HG02678 (cell line): Measurements from ENCODE around the gene PDIA4.
"Not testable (repeated sequence)": the region's sequence is repeated elsewhere in the genome, so short reads cannot be mapped to it uniquely, and the experiment has no call there.

Experiments
- ATAC-seq: cut with Tn5 transposase; IDR thresholded peaks from one replicate; pipeline ENCODE4 v1.9.1; 2021; ENCODE audit warnings: mild to moderate bottlenecking, moderate library complexity; ENCODE audit not compliant: unreplicated experiment

PDIA4 gene, protein sequence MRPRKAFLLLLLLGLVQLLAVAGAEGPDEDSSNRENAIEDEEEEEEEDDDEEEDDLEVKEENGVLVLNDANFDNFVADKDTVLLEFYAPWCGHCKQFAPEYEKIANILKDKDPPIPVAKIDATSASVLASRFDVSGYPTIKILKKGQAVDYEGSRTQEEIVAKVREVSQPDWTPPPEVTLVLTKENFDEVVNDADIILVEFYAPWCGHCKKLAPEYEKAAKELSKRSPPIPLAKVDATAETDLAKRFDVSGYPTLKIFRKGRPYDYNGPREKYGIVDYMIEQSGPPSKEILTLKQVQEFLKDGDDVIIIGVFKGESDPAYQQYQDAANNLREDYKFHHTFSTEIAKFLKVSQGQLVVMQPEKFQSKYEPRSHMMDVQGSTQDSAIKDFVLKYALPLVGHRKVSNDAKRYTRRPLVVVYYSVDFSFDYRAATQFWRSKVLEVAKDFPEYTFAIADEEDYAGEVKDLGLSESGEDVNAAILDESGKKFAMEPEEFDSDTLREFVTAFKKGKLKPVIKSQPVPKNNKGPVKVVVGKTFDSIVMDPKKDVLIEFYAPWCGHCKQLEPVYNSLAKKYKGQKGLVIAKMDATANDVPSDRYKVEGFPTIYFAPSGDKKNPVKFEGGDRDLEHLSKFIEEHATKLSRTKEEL

DNA sequence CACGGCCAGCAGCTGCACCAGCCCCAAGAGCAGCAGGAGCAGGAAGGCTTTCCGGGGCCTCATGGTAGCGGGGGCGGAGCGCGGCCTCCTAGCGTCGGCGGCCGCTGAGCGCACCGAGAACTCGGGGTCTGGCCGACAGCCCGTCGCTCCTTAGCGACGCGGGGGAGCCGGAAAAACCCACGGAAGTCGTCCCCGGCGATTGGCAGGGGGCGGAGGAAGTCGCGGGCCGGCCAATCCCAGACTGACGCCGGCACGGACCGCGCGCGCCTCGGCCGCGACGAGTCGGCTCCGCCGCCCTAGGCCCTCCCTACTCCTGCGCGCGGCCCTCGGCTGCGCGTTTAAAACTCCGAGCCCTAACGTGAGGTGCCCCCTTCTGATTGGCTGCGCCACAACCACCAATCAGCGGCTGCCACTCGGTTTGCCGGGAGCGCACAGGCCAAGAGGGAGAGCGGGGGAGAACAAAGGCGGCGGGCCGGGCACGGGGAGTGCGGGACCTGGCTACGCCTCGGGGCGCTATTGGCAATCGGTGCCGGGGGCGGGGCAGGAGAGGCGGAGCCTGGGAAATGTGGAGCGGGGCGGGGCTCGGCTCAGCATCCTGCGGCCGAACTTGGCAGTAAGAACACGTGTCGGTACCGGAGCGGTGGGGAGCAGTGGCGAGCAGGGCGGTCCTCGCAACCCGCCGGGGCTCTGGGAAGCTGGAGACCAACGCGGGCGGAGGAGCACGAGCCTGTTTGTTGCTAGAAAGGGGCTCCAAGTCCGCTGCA is at the start of gene PDIA4:
Gene PDIA4, minus strand, starts transcription at position 160 of the 764 bp plus-strand sequence. Its CDS starts 97 bp downstream, at position 63.
- peak; percentile 90 for ATAC-seq

DNA sequence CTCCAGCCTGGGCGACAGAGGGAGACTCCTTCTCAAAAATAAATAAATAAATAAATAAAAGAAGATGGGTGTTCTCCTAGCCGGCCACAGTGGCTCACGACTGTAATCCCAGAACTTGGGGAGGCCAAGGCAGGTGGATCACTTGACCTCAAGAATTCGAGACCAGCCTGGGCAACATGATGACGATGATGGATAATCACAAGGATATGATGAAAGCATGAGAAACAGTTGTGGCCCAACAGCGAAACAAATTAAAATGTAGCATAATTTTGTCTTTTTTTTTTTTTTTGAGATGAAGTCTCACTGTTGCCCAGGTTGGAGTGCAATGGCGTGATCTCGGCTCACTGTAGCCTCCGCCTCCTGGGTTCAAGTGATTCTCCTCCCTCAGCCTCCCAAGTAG is 49.3 kb upstream of the PDIA4 start:
- no peak for ATAC-seq

DNA sequence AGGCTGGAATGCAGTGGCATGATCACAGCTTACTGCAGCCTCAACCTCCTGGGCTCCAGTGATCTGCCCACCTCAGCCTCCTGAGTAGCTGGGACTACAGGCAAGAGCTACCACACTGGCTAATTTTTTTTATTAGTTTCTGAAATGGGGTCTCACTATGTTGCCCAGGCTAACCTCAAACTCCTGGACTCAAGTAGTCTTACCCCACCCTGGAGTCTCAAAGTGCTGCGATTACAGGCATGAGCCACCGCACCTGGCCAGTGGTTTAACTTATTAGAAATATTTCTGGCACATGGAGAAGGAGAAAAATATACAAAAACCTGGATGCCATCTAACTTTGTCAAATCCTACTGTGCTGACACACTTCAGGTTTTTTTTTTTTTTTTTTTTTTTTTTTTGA is 47.0 kb upstream of the PDIA4 start:
- no peak for ATAC-seq

DNA sequence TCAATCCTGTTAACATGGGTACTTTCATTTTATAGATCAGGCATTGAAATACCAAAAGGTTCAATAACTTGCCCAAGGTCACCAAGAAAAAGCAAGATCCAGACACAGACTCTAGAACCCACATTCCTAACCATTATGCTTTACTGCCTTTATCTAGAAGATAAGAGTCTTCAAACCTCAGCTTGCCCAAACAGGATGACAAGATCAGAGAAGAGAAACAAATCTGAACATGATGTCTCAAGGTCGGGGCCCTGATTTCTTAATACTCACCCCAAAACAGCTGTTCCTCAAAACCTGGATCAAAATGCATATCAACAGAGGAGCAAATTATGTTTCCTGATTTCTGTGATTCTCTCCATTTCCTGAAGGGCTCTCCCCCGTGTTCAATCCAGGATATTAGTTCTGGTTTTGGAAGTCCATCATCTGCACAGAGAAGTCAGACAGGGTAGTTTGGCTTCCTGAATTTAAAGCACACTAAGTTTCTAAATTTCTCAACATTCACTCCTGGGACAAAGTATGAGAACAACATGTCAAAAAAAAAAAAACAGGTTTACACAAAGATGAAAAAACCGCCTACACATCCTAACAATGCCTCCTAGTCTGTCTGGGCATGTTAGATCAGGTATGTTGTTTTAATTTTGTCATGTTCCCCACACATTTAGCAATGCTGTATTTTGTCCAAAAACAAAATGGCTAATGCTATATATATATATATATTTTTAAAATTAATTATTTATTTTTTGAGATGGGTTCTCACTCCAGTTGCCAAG is 46.0 kb upstream of the PDIA4 start:
- no peak for ATAC-seq

DNA sequence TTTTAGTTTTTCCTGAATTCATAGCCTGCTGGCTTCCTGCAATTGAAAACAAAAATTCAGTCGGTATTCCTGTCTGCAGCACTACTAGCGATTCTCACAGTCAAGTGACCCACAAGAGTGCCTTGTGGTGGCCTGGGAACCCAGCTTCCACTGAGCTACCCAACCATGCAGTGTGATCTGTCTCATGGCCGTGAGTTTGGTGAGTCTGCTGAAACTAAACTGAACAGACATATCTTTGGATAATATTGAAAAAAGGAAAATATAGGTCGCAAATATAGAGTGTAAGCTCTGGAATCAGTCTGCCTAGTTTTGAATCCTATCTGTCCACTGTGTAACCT is 44.1 kb upstream of the PDIA4 start:
- no peak for ATAC-seq

DNA sequence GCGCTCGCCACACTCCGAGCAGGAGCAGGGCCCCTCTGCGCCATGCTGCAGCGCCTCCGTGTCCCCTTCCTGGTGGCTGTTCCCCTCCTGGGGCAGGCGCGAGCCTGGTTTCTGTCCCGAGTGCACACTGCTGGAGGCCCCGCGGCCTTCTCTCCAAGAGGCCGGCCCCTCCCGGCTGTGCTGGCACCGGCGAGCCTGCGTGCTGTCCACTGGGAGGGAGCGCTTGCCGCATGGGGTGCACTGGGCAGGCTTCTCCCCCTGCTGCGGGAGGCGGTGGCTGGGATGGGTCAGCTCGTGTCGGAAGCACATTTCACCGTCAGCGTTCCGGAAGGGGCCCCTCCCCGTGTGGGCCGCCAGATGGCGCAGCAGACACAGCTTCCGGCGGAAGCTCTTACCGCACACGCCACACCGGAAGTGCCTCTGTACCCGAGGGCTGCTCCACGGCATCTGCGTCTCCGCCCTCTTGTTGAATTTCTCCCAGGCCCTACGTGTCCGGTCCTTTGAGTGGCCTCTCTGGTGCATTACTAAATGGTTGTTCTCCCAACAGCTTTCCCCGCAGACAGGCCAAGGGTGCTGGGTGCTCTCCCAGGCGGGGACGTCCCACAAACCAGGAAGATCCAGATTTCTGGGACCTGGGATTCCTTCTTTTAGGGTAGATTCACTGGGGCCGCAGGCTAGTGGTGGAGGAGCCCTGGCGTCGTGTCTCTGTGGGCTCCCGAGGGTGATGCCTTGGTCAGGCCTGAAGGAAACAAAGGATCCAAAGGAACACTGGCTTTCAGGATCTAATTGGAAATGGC is 43.5 kb upstream of the PDIA4 start:
- ATAC-seq = no peak

DNA sequence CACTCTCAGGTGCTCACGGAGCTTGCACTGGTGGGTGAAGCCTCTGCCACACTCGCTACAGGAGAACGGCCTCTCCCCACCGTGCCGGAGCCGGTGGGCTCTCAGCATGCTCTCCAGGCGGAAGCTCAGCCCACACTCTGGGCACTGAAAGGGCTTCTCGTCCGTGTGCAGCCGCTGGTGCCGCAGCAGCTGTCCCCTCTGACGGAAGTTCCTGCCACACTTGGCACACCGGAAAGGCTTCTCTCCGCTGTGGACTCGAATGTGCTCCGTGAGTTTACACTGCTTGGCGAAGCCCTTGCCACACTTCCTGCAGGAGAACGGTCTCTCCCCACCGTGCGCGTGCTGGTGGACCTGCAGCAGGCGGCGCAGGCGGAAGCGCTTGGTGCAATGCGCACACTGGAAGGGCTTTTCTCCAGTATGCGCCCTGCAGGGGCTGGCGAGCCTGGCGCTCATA is 42.9 kb upstream of the PDIA4 start:
- ATAC-seq = no peak

DNA sequence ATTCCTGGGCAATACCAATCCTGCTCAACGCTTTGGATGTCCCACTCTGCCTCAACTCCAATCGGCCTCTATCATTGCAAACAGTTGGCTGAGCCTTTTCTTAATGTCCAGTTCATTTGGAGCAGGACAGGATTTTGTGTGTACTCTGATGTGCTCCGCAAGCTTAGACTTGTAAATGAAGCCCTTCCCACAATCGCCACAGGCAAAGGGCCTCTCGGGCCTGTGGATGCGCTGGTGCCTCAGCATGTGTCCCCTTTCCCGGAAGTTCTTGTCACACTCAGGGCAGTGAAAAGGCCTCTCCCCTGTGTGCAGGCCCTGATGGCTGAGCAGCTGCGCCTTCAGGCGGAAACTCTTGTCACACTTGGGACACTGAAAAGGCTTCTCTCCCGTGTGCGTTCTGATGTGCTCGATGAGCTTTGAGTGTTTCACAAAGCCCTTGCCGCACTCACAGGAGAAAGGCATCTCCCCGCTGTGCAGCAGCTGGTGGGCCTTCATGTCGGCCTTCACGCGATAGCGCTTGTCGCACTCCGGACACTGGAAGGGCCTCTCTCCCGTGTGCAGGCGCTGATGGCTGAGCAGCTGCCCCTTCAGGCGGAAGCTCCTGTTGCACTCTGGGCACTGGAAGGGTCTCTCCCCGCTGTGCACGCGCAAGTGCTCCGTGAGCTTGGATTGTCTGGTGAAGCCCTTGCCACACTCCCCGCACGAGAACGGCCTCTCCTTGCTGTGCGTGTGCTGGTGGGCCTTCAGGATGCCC is 42.2 kb upstream of the PDIA4 start:
- ATAC-seq = no peak

DNA sequence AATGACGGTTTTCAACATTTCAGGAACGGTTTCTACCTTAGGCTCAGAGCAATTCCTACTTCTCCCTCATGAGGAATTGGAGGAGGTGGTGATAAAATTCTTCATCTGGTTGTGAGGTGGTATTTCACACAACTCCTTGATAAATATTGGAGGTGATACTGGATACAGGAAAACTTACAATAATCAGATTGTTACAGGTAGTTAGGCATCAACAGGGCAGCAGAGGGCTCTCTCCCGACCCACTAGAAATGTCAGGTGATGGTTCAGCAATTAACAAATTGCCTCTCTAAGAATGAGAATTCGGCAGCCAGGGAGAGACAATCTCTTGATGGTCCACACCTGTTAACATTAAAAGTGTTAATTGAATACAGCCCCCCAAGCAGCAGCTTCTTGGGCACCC is 39.6 kb upstream of the PDIA4 start:
- ATAC-seq = no peak

DNA sequence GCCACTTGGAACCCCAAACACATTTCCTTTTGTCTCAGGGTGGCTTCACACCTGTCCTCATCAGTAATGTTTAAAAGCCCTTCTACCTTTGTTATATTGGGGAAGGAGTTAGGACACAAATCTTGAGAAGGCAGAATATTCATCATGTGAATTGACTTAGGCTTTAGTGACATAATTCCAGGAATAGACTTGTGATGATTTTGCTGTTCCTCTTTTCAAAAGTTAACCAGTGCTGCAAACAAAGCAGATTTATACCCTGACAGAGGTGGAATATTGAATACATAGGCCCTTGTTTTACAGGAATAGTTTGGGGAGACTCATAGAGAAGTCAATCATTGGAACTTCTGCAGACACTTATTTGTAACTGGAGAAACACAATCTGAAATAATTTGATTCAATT is 35.2 kb upstream of the PDIA4 start:
- ATAC-seq = no peak

DNA sequence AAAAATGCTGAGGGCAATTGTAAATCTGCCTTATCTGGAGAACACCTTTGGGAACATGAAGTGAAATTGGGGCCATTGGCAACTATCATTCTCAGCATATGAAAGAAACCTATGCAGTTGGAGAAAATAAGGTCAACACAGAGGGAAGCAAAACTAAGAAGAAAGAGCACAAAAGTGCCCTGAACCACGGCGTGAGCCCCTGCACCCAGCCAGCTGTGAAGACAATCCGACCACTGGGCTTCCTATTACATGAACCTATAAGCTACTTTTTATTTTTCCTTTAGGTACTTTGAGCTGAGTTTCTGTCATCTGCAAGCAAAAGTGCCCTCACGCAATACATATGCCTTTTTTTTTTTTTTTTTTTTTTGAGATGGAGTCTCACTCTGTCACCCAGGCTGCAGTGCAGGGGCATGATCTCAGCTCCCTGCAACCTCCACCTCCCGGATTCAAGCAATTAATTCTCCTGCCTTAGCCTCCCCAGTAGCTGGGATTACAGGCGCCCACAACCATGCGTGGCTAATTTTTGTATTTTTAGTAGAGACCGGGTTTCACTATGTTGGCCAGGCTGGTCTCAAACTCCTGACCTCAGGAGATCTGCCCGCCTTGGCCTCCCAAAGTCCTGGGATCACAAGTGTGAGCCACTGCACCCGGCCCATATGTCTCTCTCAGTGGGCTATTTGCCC is 34.1 kb upstream of the PDIA4 start:
- ATAC-seq = not testable (repeated sequence)

DNA sequence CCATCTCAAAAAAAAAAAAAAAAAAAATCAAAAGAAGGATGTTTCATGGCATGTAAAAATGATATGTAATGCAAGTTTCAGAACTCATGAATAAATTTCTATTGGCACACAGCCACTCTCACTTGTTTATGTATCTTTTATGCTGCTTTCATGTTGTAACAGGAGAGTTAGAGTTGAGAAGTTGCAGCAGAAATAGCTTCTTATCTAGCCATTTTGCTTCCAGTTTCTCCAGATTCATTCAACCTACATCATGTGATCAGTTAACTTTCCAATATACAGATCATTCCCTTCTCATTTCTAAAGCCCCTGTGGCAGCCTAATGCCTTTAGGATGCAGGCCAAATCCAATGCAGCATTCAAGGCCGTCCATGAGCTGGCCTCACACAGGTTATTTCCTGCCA is 31.9 kb upstream of the PDIA4 start:
- ATAC-seq = no peak

DNA sequence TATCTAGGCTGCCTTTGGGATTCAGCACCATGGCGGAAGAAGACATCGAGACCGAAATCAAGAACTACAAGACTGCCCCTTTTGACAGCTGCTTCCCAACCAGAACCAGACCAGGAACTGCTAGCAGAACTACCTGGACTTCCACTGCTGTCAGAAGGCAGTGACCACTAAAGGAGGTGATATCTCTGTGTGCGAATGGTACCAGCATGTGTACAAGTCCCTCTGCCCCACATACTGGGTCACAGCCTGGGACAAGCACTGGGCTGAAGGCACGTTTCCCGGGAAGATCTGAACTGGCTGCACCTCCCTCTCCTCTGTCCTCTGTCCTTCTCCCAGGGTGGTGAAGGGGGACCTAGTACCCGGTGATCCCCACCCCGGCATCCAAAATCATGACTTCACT is 25.6 kb upstream of the PDIA4 start:
- no peak for ATAC-seq

DNA sequence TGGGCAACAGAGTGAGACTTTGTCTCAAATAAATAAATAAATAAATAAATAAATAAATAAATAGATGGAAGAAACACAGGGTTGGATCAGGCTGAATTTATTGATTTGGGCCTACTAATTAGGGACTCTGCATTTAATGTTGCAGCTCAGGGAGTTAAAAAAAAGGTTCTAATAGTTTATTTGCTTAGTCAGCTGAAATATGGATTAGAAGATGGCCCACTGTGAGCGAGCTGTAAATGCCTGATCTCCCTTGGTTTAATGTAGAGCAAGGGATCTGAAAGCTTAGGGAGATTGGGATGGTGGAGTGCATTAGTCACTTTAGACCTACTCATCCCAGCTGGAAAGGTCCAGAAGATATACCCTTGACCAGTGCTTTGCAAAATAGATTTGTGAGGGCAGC is 25.1 kb upstream of the PDIA4 start:
- ATAC-seq = no peak

DNA sequence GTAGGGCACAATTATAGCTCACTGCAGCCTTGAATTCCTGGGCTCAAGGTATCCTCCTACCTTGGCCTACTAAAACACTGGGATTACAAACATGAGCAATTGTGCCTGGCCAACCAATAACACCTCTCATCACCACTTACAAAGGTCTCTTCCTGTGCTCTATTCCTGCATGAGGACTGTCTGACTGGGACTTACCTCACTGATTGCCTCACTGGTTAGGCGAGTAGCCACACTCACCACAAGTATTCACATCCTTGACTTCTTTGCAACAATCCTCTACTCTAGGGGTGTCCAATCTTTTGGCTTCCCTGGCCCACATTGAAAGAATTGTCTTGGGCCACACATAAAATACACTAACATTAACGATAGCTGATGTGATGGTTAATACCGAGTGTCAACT is 22.6 kb upstream of the PDIA4 start:
- ATAC-seq = no peak

DNA sequence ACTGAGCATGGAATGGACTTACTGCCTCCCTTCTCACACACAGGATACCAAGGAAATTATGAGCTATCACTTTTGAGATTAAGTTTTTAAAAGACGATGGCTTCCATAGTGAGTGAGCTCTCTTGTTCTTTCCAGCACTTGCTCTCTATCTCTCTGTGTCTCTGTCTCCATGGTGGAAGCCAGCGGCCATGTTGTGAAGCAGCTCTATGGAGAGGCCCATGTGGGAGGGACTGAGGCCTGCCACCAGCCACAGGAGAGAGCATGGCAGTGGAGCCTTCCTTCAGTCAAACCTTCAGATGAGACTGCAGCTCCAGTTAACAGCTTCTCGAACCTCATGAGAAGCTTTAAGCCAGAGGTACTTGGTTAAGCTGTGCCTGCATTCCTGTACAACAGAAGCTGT is 20.5 kb upstream of the PDIA4 start:
- ATAC-seq = no peak

DNA sequence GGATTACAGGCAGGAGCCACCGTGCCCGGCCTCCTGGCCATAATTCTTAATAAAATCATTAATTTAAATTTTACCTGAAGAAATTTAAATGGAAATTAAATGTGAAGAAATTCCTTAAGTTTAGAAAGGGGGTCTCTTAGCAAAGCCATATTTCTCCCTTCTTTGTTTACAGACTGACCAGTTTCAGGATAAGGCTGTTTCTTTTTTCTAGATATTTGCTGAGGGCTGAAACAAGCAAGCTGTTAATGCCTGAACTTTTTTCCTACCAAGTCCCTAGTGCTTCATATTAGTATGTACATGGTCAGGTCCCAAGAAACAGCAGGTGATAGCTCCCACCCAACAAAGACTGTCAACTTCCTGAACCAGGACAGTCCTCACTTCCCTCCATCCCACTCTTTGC is 18.1 kb upstream of the PDIA4 start:
- ATAC-seq = no peak

DNA sequence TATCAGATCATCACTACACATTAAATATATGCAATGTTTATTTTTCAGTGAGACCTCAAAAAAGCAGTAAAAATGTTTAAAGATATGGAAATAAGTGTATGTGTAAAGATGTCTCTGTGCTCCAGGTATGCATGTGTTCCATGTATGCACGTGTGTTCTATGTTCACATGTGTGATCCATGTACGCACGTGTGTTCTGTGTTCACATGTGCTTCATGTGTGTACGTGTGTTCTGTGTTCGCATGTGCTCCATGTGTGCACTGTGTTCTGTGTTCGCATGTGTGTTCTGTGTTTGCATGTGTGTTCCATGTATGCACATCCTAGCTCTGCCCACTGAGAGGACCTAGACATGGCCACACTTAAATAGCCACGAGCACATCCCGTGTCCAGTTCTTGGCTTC is 15.6 kb upstream of the PDIA4 start:
- ATAC-seq = no peak

DNA sequence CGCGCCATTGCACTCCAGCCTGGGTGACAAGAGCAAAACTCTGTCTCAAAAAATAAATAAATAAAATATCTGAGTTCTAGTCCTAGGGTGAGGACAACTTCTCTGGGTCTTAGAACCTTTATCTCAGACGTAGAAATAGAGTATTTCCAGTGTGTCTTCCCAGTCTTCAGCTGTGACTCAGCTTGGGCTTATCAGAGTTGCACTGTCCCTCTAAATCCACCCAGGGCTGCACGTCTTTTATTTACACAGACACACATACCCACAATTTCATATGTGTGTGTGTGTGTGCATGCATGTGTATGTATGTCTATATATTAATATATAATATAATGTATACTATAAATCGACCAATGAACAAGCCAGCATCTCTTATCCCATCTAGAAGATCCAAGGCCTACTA is 13.0 kb upstream of the PDIA4 start:
- no peak for ATAC-seq
